ENCODE data around the gene FKBP1B.
"Not testable (repeated sequence)": the region's sequence is repeated elsewhere in the genome, so short reads cannot be mapped to it uniquely, and the experiment has no call there.

The FKBP1B gene

DNA sequence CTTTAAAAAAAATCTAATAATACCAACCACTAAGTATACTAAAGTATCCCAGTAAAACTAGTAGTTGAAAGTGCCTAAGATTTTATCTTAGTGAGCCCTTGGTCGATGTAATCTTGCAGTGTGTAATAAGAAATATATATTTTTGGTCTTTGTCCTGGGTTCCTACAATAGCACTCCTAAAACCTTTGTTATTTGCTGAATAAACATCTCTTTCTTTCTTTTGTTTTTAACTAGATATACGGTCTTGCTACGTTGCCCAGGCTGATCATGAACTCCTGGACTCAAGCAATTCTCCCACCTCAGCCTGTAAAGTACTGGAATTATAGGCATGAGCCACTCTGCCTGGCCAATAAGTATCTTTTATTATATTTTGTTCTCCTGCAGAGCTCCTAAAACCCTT is 37.5 kb downstream of the FKBP1B start:
- TF ChIP-seq, protein P1, sequence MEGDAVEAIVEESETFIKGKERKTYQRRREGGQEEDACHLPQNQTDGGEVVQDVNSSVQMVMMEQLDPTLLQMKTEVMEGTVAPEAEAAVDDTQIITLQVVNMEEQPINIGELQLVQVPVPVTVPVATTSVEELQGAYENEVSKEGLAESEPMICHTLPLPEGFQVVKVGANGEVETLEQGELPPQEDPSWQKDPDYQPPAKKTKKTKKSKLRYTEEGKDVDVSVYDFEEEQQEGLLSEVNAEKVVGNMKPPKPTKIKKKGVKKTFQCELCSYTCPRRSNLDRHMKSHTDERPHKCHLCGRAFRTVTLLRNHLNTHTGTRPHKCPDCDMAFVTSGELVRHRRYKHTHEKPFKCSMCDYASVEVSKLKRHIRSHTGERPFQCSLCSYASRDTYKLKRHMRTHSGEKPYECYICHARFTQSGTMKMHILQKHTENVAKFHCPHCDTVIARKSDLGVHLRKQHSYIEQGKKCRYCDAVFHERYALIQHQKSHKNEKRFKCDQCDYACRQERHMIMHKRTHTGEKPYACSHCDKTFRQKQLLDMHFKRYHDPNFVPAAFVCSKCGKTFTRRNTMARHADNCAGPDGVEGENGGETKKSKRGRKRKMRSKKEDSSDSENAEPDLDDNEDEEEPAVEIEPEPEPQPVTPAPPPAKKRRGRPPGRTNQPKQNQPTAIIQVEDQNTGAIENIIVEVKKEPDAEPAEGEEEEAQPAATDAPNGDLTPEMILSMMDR (IDR thresholded peaks at IDR 0.05; ENCODE audit: low read depth, low read length, missing control alignments) = no peak
- H3K4me3 ChIP-seq (ENCODE audit: low read depth, low read length) = no peak overlapping the region

DNA sequence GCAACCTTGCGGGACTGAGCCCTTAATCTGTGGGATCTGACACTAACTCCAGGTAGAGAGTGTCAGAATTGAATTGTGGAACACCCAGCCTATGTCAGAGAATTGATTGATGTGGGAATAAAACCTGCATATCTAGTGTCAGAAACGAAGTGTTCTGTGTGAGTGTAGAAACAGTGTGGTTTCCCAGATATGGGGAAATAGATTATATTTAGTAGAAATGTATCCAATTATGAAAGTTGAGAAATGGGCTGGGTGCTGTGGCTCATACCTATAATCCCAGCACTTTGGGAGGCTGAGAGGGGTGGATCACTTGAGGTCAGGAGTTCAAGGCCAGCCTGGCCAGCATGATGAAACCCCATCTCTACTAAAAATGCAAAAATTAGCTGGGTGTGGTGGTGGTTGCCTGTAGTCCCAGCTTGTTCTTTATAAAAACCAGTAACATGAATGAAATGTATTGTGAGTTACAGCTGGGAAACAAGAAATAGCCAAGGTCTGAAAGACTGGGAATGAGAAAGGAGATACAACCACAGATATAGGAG is 39.3 kb downstream of the FKBP1B start:
- H3K4me3 ChIP-seq (ENCODE audit: low read depth, low read length) = no peak overlapping the region
- DNase-seq (ENCODE audit: low read depth) = no peak
- TF ChIP-seq, protein P1 (IDR thresholded peaks at IDR 0.05; ENCODE audit: low read depth, low read length, missing control alignments) = no peak

More for the DNA sequence above, 37.5 kb downstream of the FKBP1B start:
- no peak for DNase-seq (ENCODE audit: low read depth)

DNA sequence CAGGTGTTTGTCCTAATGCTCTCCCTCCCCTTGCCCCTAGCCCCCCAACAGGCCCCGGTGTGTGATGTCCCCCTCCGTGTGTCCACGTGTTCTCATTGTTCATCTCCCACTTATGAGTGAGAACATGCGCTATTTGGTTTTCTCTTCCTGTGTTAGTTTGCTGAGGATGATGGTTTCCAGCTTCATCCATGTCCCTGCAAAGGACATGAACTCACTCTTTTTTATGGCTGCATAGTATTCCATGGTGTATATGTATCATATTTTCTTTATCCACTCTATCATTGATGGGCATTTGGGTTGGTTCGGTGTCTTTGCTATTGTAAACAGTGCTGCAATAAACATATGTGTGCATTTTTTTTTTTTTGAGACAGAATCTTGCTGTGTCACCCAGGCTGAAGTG is 43.7 kb downstream of the FKBP1B start:
- DNase-seq (ENCODE audit: low read depth) = not testable (repeated sequence)

DNA sequence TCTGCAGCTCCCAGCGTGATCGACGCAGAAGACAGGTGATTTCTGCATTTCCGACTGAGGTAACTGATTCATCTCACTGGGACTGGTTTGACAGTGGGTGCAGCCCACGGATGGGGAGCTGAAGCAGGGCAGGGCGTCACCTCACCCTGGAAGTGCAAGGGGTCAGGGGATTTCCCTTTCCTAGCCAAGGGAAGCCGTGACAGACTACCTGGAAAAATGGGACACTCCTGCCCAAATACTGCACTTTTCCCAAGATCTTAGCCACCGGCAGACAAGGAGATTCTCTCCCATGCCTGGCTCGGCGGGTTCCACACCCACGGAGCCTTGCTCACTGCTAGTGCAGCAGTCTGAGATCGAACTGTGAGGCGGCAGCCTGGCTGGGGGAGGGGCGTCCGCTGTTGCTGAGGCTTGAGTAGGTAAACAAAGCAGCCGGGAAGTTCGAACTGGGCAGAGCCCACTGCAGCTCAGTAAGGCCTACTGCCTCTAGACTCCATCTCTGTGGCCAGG is 45.7 kb downstream of the FKBP1B start:
- DNase-seq (ENCODE audit: low read depth); H3K4me3 ChIP-seq (ENCODE audit: low read depth, low read length): not testable (repeated sequence)

More for the DNA sequence above, 43.7 kb downstream of the FKBP1B start:
- not testable (repeated sequence) for H3K4me3 ChIP-seq (ENCODE audit: low read depth, low read length)

DNA sequence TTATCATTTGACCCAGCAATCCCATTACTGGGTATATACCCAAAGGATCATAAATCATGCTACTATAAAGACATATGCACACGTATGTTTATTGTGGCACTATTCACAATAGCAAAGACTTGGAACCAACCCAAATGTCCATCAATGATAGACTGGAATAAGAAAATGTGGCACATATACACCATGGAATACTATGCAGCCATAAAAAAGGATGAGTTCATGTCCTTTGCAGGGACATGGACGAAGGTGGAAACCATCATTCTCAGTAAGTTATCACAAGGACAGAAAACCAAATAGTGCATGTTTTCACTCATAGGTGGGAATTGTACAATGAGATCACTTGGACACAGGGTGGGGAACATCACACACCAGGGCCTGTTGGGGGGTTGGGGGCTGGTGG is 51.2 kb downstream of the FKBP1B start:
- H3K4me3 ChIP-seq (ENCODE audit: low read depth, low read length); DNase-seq (ENCODE audit: low read depth): not testable (repeated sequence)

DNA sequence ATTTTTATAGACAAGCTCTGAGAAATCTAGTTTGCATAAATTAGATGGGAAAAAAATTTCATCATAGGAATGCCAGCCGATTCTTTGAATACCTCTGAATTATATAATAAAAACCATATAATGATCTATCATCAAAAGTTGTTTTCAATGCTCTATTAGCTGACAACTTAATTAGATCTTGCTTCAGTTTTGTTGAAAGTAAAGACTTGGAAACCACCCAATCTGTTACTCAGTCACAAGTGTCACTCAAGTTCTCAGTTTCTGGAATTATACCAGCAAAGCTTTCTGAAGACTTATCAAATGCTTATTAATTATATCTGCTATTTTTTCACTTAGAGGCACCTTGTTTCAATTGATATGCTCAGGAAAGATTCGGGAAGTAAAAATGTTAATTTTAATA is 52.5 kb downstream of the FKBP1B start:
- DNase-seq (ENCODE audit: low read depth) = no peak
- TF ChIP-seq, protein P1 (IDR thresholded peaks at IDR 0.05; ENCODE audit: low read depth, low read length, missing control alignments) = no peak
- H3K4me3 ChIP-seq (ENCODE audit: low read depth, low read length) = no peak overlapping the region

DNA sequence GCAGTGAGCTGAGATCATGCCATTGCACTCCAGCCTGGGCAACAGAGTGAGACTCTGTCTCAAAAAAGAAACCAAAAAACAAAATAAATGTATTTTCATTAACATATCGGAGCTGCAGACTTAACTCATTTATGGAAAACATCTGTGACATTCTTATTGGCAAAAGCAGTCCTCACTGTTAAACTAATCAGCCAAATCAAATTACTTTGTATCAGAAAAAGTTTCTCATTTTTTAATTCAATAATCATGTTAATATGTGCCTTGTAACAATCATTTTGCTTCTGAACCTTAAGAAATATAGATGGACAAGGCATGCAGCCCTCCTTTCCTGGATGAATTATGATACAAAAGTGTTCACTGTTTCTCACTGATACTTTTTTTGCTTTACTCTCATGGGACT is 53.1 kb downstream of the FKBP1B start:
- H3K4me3 ChIP-seq (ENCODE audit: low read depth, low read length) = no peak overlapping the region
- DNase-seq (ENCODE audit: low read depth) = no peak
- TF ChIP-seq, protein P1 (IDR thresholded peaks at IDR 0.05; ENCODE audit: low read depth, low read length, missing control alignments) = no peak

DNA sequence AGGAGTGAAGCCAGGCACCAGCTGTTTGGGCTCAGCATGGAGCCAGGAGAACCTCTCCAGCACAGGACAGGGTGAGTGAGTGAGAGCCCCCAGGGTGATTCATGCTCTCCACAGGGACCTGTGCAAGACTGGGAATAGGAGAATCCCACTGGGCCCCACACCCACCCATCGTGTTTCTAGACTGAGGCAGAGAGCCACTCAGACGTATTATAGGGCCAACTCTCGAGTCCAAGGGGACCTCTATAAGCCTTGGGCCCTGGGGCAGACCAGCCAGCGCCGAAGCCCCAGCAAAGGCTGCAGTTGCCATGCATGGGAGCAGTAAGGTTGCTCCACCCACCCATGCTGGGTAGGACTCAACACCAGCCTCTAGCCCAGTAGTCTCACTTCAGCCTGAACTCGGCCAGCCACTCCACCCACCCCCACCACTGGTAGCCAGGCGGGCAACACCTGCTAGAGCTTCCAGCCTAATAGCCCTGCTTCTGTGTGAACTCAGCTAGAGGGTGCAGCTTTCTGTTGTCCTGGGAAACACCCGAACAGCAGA is 54.6 kb downstream of the FKBP1B start:
- TF ChIP-seq, protein P1 (IDR thresholded peaks at IDR 0.05; ENCODE audit: low read depth, low read length, missing control alignments) = no peak
- DNase-seq (ENCODE audit: low read depth) = no peak
- no peak overlapping the region for H3K4me3 ChIP-seq (ENCODE audit: low read depth, low read length)

Measured in GM12864 (cell line).